ENCODE measurements around the gene GDPD1. TPM values are rescaled to one million over a fixed set of nuclear protein-coding genes. Genes with fewer than 3 reads are reported as not detected.
"Not testable (repeated sequence)": the region's sequence is repeated elsewhere in the genome, so short reads cannot be mapped to it uniquely, and the experiment has no call there.

GDPD1 gene
- total and polyA plus RNA-seq, 2 donors from 2014 or later: 2.5 to 2.8 TPM

GRCh38 chr17:59219992-59220327, 351 bp upstream of the GDPD1 start:
- Histone ChIP-seq H3K9me3 (ENCODE audit: control insufficient read depth in 2 of 3, insufficient read depth in 1 of 3, low read length in 3 of 3) (no peaks in the 10 kb centered on the region), H3K27ac (ENCODE audit: low read depth in 2 of 2, low read length in 2 of 2) (no peak overlapping the region), H3K9ac (ENCODE audit: low read length in 3 of 3) (peak overlapping the region; percentile 5 to 59 (median 40)), H3K4me1 (ENCODE audit: control insufficient read depth in 2 of 3, insufficient read depth in 2 of 3, low read depth in 1 of 3, low read length in 3 of 3) (no peaks in the 10 kb centered on the region), H3K4me3 (ENCODE audit: low read length in 3 of 3) (peak overlapping the region; percentile 65 to 93 (median 73)), H3K27me3 (ENCODE audit: control insufficient read depth, insufficient read depth, low read length) (no peaks in the 10 kb centered on the region), H3K36me3 (ENCODE audit: control insufficient read depth in 2 of 3, insufficient read depth in 3 of 3, low read length in 3 of 3) (no peaks in the 10 kb centered on the region)
- no peak for TF ChIP-seq CTCF (IDR thresholded peaks at IDR 0.05; ENCODE audit: borderline replicate concordance, extremely low read depth, insufficient read depth)
- FAIRE-seq (no peak), DNase-seq (no peak)
- intact Hi-C loops (cut with DNase I): no loop called here

DNA sequence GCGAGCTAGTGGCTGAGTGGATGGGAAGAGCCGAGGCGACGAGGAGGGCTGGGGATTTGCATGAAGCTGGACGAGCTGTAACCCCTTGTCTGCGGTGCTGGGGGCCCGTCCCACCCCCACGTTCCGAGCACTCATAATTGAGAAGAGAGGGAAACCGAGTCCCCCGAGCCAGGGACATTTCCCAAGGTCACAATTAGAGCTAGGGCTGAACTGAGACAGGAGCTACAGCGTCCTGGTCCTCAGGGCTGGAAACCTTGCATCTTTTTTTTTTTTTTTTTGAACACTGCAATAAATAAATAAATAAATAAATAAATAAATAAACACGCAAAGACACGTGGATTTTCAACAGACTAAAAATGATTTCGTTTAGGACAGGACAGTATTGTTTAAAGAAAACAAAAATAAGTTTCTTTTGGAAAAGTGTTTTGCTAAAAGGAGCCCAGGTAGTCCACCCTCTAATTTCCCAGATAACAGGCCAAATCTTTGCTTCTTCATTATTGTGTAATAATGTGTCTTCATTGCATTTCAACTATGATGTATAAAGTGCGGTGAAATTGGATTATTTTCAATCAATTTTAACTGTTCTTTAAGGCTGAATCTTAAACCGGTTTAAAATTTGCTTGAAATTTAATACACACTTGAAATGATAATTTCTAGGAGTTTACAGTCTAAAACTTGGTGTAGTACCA, 992 bp downstream of the GDPD1 start:
- intact Hi-C loops (cut with DNase I): no loop called here
- FAIRE-seq (no peak), DNase-seq (peak in 1 of 5 donors; percentile 50)

GRCh38 chr17:59223813-59224212, 3.5 kb downstream of the GDPD1 start:
- H3K27ac ChIP-seq (ENCODE audit: low read depth in 2 of 2, low read length in 2 of 2): no peak overlapping the region
- no peaks in the 10 kb centered on the region for H3K4me1 ChIP-seq (ENCODE audit: control insufficient read depth in 2 of 3, insufficient read depth in 2 of 3, low read depth in 1 of 3, low read length in 3 of 3)
- no peaks in the 10 kb centered on the region for H3K9me3 ChIP-seq (ENCODE audit: control insufficient read depth in 2 of 3, insufficient read depth in 1 of 3, low read length in 3 of 3)
- intact Hi-C loops (cut with DNase I): no loop called here
- no peak for DNase-seq
- H3K27me3 ChIP-seq (ENCODE audit: control insufficient read depth, insufficient read depth, low read length): no peaks in the 10 kb centered on the region
- H3K36me3 ChIP-seq (ENCODE audit: control insufficient read depth in 2 of 3, insufficient read depth in 3 of 3, low read length in 3 of 3): no peaks in the 10 kb centered on the region
- no peak for TF ChIP-seq CTCF (IDR thresholded peaks at IDR 0.05; ENCODE audit: borderline replicate concordance, extremely low read depth, insufficient read depth)
- no peak overlapping the region for H3K4me3 ChIP-seq (ENCODE audit: low read length in 3 of 3)
- no peak for FAIRE-seq
- no peak overlapping the region for H3K9ac ChIP-seq (ENCODE audit: low read length in 3 of 3)

More for the DNA sequence above, 992 bp downstream of the GDPD1 start:
- H3K9ac ChIP-seq (ENCODE audit: low read length in 3 of 3): peak overlapping the region; percentile 68 to 89 (median 76)
- H3K27ac ChIP-seq (ENCODE audit: low read depth in 2 of 2, low read length in 2 of 2): no peak overlapping the region
- H3K9me3 ChIP-seq (ENCODE audit: control insufficient read depth in 2 of 3, insufficient read depth in 1 of 3, low read length in 3 of 3): no peaks in the 10 kb centered on the region
- peak overlapping the region; percentile 83 to 93 (median 90) for H3K4me3 ChIP-seq (ENCODE audit: low read length in 3 of 3)
- H3K36me3 ChIP-seq (ENCODE audit: control insufficient read depth in 2 of 3, insufficient read depth in 3 of 3, low read length in 3 of 3): no peaks in the 10 kb centered on the region
- TF ChIP-seq CTCF (IDR thresholded peaks at IDR 0.05; ENCODE audit: borderline replicate concordance, extremely low read depth, insufficient read depth): no peak
- no peaks in the 10 kb centered on the region for H3K4me1 ChIP-seq (ENCODE audit: control insufficient read depth in 2 of 3, insufficient read depth in 2 of 3, low read depth in 1 of 3, low read length in 3 of 3)
- no peaks in the 10 kb centered on the region for H3K27me3 ChIP-seq (ENCODE audit: control insufficient read depth, insufficient read depth, low read length)

GRCh38 chr17:59228588-59228987, 8.3 kb downstream of the GDPD1 start:
- H3K9me3 ChIP-seq (ENCODE audit: control insufficient read depth in 2 of 3, insufficient read depth in 1 of 3, low read length in 3 of 3); H3K36me3 ChIP-seq (ENCODE audit: control insufficient read depth in 2 of 3, insufficient read depth in 3 of 3, low read length in 3 of 3); H3K27me3 ChIP-seq (ENCODE audit: control insufficient read depth, insufficient read depth, low read length); H3K9ac ChIP-seq (ENCODE audit: low read length in 3 of 3); intact Hi-C loops (cut with DNase I); FAIRE-seq; DNase-seq; H3K27ac ChIP-seq (ENCODE audit: low read depth in 2 of 2, low read length in 2 of 2); H3K4me3 ChIP-seq (ENCODE audit: low read length in 3 of 3); H3K4me1 ChIP-seq (ENCODE audit: control insufficient read depth in 2 of 3, insufficient read depth in 2 of 3, low read depth in 1 of 3, low read length in 3 of 3): not testable (repeated sequence)

Data from kidney (tissue), 14 donors.